Caco-2 (cell line): ENCODE measurements around the gene BCR. TPM values are rescaled to one million over a fixed set of nuclear protein-coding genes. Genes with fewer than 3 reads are reported as not detected.

Source experiments
- BruUV-seq: library from RNA; stranded (reverse); fragments of 400-500 nt; replicated peaks from 2 replicates; lab custom pipeline; 2021; lab: Mats Ljungman, UMichigan
- CTCF ChIA-PET: fragments of 300-600 bp; sonication (Branson Sonifier 250); formaldehyde crosslinking; loops from one replicate; lab custom pipeline; 2022; ENCODE audit warnings: antibody characterized with exemption; lab: Charles Lee
- POLR2A ChIA-PET: fragments of 300-600 bp; sonication (Branson Sonifier 250); formaldehyde crosslinking; loops from one replicate; lab custom pipeline; 2022; ENCODE audit warnings: antibody characterized with exemption; lab: Charles Lee
- DNase-seq, 2 experiments: peaks; one replicate each; pipeline versions ENCODE4 v3.0.0 to v3.0.0-alpha.2; 2020 to 2022
- H3K27me3 ChIP-seq: replicated peaks from 2 replicates; pipeline ENCODE4 v1.6.0; 2011; ENCODE audit warnings: low read length; ENCODE audit not compliant: control insufficient read depth, insufficient read depth
- H3K36me3 ChIP-seq: 2 replicates; pipeline ENCODE4 v1.5.1; 2011; ENCODE audit warnings: low read length; ENCODE audit not compliant: control insufficient read depth, insufficient read depth
- H3K4me1 ChIP-seq: fragments of 250-450 bp; sonication (Bioruptor Pico); 2 replicates; pipeline ENCODE4 v1.5.1; 2020; ENCODE audit warnings: mild to moderate bottlenecking
- H3K4me3 ChIP-seq: 2 replicates; pipeline ENCODE4 v1.5.1; 2011; ENCODE audit warnings: low read depth, mild to moderate bottlenecking, control low read depth, low read length
- H3K9me3 ChIP-seq: fragments of 250-450 bp; sonication (Bioruptor Pico); 2 replicates; pipeline ENCODE4 v1.5.1; 2020; ENCODE audit warnings: mild to moderate bottlenecking, moderate library complexity
- H3K27ac Mint-ChIP-seq: one replicate; pipeline ENCODE4 v1.8.0; 2022; ENCODE audit warnings: mixed read lengths; ENCODE audit not compliant: unreplicated experiment
- H3K27me3 Mint-ChIP-seq: one replicate; pipeline ENCODE4 v1.8.0; 2022; ENCODE audit warnings: mixed read lengths; ENCODE audit not compliant: insufficient read depth, unreplicated experiment
- H3K36me3 Mint-ChIP-seq: one replicate; pipeline ENCODE4 v1.8.0; 2022; ENCODE audit warnings: mild to moderate bottlenecking, mixed read lengths; ENCODE audit not compliant: insufficient read depth, unreplicated experiment
- H3K4me1 Mint-ChIP-seq: one replicate; pipeline ENCODE4 v1.8.0; 2022; ENCODE audit warnings: low read depth, mixed read lengths; ENCODE audit not compliant: unreplicated experiment
- H3K4me3 Mint-ChIP-seq: one replicate; pipeline ENCODE4 v1.8.0; 2022; ENCODE audit warnings: mild to moderate bottlenecking, moderate library complexity, mixed read lengths; ENCODE audit not compliant: unreplicated experiment
- H3K9me3 Mint-ChIP-seq: one replicate; pipeline ENCODE4 v1.8.0; 2022; ENCODE audit warnings: mixed read lengths; ENCODE audit not compliant: unreplicated experiment
- intact Hi-C: fragments of 100-400 bp; cut with micrococcal nuclease; formaldehyde crosslinking; loops from one replicate; pipeline ENCODE4 v1.10.0; 2022; ENCODE audit not compliant: unreplicated experiment
- total RNA-seq: library from RNA; stranded (reverse); gene quantifications from 2 replicates; pipeline ENCODE4 v1.2.3, GENCODE V29; 2022
- TF ChIP-seq, protein P1 (sequence below), 2 experiments: fragments of 200-600 bp in 1 of 2; IDR thresholded peaks; 1 replicate in 1 of 2; 2 replicates in 1 of 2; pipeline versions ENCODE4 v1.5.1 to v1.8.0; 2011 to 2022; ENCODE audit warnings: antibody characterized with exemption in 1 of 2, control low read depth in 1 of 2, inconsistent platforms in 1 of 2, low read depth in 1 of 2, low read length in 1 of 2, mild to moderate bottlenecking in 1 of 2, moderate library complexity in 1 of 2; ENCODE audit not compliant: insufficient read depth in 1 of 2, severe bottlenecking in 1 of 2, unreplicated experiment in 1 of 2

Gene BCR
- total RNA-seq, 1 experiment from 2014 or later, result 87.4 TPM

DNA sequence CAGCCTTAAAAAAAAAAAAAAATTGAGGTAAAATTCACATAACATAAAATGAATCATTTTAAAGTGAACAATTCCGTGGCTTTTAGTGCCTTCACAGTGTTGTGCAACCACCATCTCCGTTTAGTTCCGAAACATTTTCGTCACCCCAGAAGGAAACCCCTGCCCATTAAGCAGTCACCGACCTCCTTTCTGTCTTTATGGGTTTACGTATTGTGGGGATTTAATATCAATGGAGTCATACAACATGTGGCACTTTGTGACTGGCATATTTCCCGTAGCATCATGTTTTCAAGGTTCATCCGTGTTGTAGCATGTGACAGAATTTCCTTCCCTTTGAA, 65.5 kb downstream of the BCR start:
- no peak overlapping the region for H3K4me3 ChIP-seq
- H3K27ac Mint-ChIP-seq, result no peak overlapping the region
- intact Hi-C loops, result no loop called here
- H3K9me3 Mint-ChIP-seq, result no peaks in the 10 kb centered on the region
- no peaks in the 10 kb centered on the region for H3K9me3 ChIP-seq
- no peak for DNase-seq
- H3K4me1 ChIP-seq, result peaks cover 76% of the 10 kb centered on the region
- ChIA-PET CTCF (interaction anchor here (1.3 kb wide), 1 partner anchor 36 kb away, joined by 10 read pairs; no protein-coding TSS in a partner anchor), POLR2A (no interaction called here)
- peaks cover 68% of the 10 kb centered on the region for H3K4me1 Mint-ChIP-seq
- H3K27me3 Mint-ChIP-seq, result no peaks in the 10 kb centered on the region
- TF ChIP-seq, protein P1, sequence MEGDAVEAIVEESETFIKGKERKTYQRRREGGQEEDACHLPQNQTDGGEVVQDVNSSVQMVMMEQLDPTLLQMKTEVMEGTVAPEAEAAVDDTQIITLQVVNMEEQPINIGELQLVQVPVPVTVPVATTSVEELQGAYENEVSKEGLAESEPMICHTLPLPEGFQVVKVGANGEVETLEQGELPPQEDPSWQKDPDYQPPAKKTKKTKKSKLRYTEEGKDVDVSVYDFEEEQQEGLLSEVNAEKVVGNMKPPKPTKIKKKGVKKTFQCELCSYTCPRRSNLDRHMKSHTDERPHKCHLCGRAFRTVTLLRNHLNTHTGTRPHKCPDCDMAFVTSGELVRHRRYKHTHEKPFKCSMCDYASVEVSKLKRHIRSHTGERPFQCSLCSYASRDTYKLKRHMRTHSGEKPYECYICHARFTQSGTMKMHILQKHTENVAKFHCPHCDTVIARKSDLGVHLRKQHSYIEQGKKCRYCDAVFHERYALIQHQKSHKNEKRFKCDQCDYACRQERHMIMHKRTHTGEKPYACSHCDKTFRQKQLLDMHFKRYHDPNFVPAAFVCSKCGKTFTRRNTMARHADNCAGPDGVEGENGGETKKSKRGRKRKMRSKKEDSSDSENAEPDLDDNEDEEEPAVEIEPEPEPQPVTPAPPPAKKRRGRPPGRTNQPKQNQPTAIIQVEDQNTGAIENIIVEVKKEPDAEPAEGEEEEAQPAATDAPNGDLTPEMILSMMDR (IDR thresholded peaks at IDR 0.05; ENCODE audit: insufficient read depth in 1 of 2, low read depth in 1 of 2, low read length in 1 of 2, severe bottlenecking in 1 of 2, unreplicated experiment in 1 of 2), result no peak
- H3K27me3 ChIP-seq, result no peaks in the 10 kb centered on the region
- H3K36me3 ChIP-seq, result no peaks in the 10 kb centered on the region
- peaks cover 39% of the 10 kb centered on the region for H3K36me3 Mint-ChIP-seq
- H3K4me3 Mint-ChIP-seq, result no peak overlapping the region
- BruUV-seq, result no TSS peak

DNA sequence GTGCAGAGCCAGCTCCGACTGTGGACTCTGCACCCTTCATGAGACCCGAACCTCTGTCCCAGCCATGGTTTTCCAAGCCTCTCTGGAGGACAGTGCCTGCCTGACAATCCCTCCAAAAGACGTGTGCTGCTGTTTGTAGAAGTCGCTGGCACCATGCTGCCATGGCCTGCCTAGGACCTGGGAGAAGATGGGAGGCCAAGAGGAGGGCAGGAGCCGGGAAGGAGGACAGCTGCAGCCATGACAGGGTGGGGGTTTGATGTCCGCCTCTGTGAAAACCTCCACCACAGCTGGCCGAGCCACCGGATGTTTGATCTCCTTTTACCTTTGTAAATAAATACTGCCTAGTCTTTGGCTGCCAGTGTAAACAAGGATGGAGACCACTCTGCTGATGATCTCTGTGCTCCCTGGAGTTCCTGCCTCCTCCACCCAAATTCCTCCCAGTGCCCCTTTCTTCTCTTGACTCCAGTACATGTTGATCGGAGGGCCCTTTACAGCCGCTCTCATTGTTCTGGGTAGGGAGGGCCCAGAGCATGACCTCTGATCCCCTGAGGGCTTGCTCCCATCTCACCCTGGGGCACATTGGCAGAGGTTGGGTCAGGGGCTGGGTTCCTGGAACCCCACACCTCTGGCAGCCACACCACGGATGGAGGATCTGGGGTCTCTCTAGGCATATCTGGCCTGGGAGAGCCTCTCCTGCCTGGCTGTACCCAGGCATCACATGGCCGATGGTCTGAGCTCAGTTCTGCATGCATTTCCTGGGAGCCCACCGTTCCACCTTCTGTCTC, 66.9 kb downstream of the BCR start:
- Mint-ChIP-seq H3K27ac (no peak overlapping the region), H3K9me3 (no peaks in the 10 kb centered on the region), H3K27me3 (no peaks in the 10 kb centered on the region), H3K36me3 (peaks cover 37% of the 10 kb centered on the region), H3K4me3 (no peak overlapping the region), H3K4me1 (peaks cover 56% of the 10 kb centered on the region)
- POLR2A ChIA-PET, result no interaction called here
- no TSS peak for BruUV-seq
- Histone ChIP-seq H3K4me3 (no peak overlapping the region), H3K27me3 (no peaks in the 10 kb centered on the region), H3K4me1 (peaks cover 74% of the 10 kb centered on the region), H3K9me3 (no peaks in the 10 kb centered on the region), H3K36me3 (no peaks in the 10 kb centered on the region)
- CTCF ChIA-PET, result interaction anchor here (0.7 kb wide), 1 partner anchor 10 kb away, joined by 3 read pairs; no protein-coding TSS in a partner anchor
- intact Hi-C loops, result no loop called here
- TF ChIP-seq, protein P1 (IDR thresholded peaks at IDR 0.05; ENCODE audit: insufficient read depth in 1 of 2, low read depth in 1 of 2, low read length in 1 of 2, severe bottlenecking in 1 of 2, unreplicated experiment in 1 of 2), result no peak
- no peak for DNase-seq

DNA sequence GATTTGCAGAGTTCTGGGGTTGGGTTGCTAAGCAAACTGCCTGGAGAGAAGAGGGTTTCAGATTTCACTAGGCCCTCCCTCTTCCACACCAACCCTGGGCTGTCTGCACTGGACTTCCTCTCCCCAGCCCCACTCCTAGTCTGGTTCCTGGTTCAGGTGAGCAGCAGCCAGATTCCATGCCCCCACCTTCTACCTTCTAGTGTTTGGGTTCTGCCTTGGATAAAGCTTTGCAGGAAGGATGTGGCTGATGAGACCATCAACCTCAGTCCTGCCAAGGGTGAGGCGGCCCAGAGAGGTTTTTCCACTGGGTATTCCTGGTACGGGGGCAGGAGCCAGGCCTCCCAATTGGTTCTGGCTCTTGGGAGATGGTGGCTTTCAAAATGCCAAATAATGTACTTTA, 68.3 kb downstream of the BCR start:
- Histone ChIP-seq H3K9me3 (no peaks in the 10 kb centered on the region), H3K36me3 (no peaks in the 10 kb centered on the region; the same call in 1 of the 2 replicates), H3K4me3 (no peak overlapping the region), H3K4me1 (peaks cover 62% of the 10 kb centered on the region), H3K27me3 (no peaks in the 10 kb centered on the region)
- no peak for DNase-seq
- H3K4me3 Mint-ChIP-seq, result no peak overlapping the region
- H3K27me3 Mint-ChIP-seq, result no peaks in the 10 kb centered on the region
- H3K27ac Mint-ChIP-seq, result no peak overlapping the region
- no TSS peak for BruUV-seq
- ChIA-PET CTCF (no interaction called here), POLR2A (no interaction called here)
- peaks cover 30% of the 10 kb centered on the region for H3K36me3 Mint-ChIP-seq
- TF ChIP-seq, protein P1 (IDR thresholded peaks at IDR 0.05; ENCODE audit: insufficient read depth in 1 of 2, low read depth in 1 of 2, low read length in 1 of 2, severe bottlenecking in 1 of 2, unreplicated experiment in 1 of 2), result no peak
- intact Hi-C loops, result no loop called here
- H3K9me3 Mint-ChIP-seq, result no peaks in the 10 kb centered on the region
- H3K4me1 Mint-ChIP-seq, result peaks cover 45% of the 10 kb centered on the region
